Hindlimb muscle (tissue), 1 donor: ENCODE data around the gene PXDC1. TPM values are rescaled to one million over a fixed set of nuclear protein-coding genes. Genes with fewer than 3 reads are reported as not detected.
"Not testable (repeated sequence)": the region's sequence is repeated elsewhere in the genome, so short reads cannot be mapped to it uniquely, and the experiment has no call there.

ENCODE experiments used
- DNase-seq: peaks from one replicate; pipeline ENCODE4 v3.0.0-alpha.2; 2013
- polyA plus RNA-seq: library from polyadenylated mRNA; unstranded; fragments of 120-200 nt; gene quantifications from one replicate; pipeline ENCODE4 v1.2.1, GENCODE V29; 2013; ENCODE audit not compliant: insufficient read length

PXDC1 gene
- polyA plus RNA-seq, 1 donor: 19.6 TPM

DNA sequence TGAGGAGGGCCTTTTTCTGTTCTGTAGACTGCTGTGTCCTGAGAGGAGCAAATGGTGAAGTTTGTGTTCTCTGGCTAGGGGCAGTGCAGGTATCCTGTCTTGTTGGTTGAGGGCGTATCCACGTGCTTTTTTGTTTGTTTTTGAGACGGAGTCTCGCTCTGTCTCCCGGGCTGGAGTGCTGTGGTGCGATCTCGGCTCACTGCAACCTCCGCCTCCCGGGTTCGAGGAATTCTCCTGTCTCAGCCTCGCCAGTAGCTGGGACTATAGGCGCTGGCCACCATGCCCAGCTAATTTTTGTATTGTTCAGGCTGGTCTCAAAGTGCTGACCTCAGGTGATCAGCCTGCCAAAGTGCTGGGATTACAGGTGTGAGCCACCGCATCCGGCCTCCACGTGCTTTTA is 10.8 kb upstream of the PXDC1 start:
- no peak for DNase-seq

DNA sequence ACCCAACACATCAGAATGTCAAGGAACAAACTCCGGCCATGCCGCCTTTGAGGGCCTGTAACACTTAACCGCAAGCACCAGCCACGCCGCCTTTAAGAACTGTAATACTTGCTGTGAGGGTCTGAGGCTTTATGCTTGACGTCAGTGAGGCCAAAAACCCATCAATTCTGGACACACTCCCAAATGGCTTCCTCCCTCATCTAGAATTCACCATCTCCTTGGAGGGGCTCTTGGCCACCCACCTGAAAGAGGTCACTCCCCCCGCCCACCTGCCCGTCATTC is 10.4 kb upstream of the PXDC1 start:
- no peak for DNase-seq

DNA sequence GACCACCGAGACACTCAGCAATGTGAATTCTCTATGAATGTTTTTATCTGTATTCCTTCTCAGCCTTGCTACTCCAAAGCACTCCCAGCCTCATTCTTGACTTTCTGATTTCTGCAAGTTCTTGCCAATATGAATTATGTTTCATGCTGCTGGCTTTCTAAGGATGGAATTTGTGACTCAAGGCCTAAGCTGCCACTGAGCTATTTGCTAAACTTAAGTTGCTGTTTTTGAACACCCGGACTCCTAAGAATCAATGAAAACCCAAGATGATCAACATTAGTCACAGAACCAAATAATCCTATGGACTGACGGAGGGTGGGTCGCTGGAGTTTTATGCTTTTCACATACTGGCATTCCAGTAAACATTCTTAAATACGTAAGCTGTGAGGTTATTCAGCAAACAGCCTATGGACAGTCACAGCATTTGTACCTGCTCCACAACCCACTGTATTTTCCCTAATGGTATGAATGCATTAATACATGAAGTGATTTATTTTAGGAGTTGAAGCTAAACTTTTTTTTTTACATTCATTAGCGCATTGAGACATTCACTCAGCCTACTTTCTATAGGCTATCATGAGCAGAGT is 8.2 kb upstream of the PXDC1 start:
- DNase-seq: peak; percentile 53

DNA sequence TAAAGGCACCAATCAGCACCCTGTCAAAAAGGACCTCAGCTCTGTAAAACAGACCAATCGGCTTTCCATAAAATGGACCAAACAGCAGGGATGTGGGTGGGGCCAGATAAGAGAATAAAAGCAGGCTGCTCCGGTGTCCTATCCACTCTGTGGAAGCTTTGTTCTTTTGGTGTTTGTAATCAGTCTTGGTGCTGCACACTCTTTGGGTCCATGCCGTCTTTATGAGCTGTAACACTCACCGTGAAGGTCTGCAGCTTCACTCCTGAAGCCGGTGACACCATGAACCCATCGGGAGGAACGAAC is 7.3 kb upstream of the PXDC1 start:
- no peak for DNase-seq

DNA sequence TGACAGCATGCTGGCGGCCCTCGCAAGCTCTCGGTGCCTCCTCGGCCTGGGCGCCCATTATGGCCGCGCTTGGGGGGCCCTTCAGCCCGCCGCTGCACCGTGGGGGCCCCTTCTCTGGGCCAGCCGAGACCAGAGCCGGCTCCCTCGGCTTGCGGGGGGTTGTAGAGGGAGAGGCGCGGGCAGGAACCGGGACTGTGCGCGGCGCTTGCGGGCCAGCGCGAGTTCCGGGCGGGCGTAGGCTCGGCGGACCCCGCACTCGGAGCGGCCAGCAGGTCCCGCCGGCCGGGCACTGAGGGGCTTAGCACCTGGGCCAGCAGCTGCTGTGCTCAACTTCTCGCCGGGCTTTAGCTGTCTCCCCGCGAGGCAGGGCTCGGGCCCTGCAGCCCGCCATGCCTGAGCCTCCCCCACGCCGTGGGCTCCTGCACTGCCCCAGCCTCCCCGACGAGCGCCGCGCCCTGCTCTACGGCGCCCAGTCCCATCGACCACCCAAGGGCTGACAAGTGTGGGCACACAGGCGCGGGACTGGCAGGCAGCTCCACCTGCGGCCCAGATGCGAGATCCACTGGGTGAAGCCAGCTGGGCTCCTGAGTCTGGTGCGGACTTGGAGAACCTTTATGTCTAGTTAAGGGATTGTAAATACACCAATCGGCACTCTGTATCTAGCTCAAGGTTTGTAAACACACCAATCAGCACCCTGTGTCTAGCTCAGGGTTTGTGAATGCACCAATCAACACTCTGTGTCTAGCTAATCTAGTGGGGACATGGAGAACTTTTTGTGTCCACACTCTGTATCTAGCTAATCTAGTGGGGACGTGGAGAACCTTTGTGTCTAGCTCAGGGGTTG is 6.7 kb upstream of the PXDC1 start:
- DNase-seq: not testable (repeated sequence)

DNA sequence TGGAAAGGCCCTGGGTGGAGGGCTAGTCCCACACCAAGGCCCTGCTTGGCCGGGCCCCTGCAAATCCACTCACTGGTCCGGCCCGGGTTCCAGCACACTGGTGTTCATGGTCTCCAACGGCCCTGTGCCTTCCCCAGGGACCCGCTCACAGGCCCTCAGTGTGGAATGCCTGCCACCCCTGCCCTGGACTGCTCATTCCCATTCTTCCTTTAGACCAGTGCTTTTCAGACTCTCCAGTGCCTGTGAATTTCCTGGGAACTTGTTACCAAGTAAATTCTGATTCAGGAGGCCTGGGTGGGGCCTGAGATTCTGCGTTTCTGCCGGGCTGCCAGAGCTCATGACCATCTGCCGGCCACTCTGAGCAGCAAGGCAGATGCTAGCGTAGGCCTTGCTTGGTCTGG is 5.7 kb upstream of the PXDC1 start:
- DNase-seq: no peak

DNA sequence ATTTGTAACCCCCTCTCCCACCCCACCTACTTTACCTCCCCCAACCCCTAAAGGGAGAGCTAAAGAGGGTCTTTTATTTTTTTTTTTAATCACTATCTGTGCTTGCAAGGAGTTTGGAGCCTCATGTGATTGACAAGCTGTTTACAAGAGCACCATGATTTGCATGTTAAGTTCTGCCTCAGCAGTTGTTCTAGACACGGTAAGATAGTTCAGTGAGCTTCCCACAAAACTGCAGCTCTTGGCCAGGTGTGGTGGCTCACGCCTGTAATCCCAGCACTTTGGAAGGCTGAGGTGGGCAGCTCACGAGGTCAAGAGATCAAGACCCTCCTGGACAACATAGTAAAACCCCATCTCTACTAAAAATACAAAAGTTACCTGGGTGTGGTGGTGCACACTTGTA is 5.0 kb upstream of the PXDC1 start:
- DNase-seq: no peak

DNA sequence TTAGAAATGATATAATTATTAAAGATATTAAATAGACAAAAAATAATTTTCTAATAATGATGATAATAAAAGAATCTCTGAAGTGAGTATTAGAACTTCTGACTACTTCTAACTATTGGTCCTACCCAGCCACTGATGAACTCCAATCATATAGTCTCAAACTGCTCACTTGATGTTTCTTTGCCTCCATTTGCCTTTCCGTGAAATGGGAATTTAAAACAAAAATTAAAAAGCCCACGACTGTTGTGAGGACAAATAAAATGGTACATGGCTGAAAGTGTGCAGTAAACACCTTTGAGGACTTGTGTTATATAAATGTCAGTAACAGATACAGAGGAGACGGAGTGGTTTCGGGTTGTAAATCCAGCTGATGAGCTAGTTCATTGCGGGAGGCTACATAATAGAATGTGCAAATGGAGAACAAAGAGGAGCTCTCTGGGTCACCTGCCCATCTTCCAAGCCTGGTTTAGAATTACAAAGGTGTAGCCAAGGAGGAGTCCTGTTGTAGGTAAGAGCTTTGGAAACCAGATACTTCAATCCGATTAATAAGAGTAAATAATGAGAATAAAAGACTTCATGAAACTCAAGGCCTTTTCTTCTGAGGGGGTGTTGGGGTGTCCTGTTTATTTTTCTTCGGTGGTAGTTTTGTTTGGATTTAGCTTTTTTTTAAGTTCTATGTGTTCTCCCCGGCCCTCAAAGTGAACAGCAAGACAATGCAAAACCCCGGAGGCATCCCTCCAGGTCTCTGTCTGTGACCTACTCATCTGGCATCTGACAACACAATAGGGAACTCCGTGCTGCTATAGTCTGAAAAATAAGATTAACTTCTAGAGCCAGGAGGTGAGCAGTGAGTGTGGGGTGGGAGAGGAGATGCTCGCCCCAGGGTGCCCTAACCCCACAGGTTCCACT is 4.4 kb upstream of the PXDC1 start:
- DNase-seq: no peak

DNA sequence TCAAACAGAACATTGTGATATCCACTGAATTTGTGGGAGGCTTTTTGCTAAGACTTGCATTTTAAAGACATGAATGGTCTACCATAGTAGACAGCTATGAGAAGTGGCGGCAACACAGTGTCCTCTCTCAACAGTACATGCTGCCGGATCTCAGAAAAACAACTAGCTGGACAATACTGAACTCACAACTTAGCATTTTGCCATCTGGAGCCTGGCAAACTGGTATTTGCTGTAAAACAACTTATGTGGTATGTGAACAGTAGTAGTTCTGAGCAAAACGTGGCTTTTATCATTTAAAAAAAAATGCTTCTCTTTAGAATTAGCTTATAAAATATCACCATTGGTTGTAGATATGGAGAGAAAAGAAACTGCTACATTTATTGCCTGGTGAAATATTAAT is 3.3 kb upstream of the PXDC1 start:
- no peak for DNase-seq

DNA sequence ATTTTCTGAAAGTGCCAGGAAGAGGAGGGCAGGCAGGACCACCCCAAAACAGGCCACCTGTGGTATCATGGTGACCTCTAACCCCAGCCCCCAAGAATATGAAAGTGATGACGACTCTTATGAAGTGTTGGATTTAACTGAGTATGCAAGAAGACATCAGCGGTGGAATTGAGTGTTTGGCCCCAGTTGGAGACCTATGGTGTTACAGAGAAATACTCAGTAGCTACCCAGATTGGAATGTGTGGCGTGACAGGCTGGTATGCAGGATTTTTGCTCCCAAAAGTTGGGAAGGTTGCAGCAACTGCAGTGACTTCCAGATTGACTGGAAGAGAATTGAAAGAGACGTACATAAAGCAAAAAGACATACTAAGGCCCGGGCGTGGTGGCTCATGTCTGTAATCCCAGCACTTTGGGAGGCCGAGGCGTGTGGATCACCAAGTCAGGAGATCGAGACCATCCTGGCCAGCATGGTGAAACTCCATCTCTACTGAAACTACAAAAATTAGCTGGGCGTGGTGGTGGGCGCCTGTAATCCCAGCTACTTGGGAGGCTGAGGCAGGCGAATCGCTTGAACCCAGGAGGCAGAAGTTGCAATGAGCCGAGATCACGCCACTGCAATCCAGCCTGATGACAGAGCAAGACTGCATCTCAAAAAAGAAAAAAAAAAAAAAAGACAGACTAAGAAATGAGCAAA is 2.7 kb upstream of the PXDC1 start:
- not testable (repeated sequence) for DNase-seq

DNA sequence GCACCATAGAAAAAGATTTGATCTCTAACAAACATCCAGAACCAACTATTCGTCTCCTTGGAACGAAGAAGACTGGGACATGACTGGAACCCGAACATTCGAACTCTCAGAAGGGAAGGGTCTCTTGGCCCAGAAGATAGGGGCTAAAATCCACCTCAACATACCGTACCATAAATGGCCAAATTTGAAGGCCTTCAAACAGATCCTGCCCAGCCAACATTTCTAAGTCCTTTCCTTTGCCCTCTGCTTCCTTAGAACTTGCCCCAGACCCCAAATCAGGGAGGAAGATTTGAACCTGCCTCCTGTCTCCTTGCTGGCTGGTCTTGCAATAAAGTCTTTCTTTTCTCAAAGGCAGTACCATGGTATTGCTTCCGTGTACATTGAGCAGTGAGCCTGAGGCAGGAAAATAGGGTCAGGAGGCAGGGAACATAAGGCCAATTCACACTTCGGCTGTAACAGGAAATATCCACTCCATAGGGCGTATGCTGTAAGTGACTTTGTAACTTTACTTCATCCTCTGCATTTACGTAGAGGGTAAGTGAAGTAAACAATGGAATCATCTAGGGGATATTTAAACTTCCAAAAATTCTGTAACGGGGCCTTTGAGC is 1.8 kb upstream of the PXDC1 start:
- DNase-seq: no peak

DNA sequence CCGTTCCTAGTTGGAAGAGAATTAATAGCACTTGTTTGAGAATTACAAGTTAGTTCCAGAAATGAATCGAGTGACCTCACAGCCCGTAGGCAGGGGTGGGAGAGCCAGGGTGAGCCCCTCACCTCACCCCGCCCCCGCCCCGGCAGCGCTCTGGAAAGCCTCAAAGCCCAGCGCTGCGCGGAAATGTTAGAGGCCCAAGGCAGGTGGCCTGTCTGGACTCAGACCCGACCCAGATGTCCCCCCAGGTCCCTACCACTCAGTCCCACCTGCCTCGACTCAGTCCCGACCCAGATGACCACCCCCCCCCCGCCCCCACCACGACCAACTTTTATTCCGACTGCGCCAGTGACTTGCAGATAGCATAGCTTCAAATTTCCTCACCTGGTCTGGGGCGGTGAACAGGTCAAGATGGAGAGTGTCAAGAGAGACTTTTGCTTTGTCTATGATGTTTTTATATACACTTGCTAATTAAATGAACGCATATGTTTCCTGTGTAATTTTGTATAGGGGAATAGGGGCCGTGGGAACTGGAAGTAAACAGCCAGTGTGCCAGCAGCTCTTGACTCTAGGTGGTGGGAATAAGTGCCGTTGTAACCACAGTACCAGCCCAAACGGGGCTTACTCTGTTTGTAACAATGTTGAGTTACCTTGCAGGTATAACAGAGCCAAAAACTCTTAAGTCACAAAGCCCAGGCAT is 1.2 kb upstream of the PXDC1 start:
- no peak for DNase-seq

DNA sequence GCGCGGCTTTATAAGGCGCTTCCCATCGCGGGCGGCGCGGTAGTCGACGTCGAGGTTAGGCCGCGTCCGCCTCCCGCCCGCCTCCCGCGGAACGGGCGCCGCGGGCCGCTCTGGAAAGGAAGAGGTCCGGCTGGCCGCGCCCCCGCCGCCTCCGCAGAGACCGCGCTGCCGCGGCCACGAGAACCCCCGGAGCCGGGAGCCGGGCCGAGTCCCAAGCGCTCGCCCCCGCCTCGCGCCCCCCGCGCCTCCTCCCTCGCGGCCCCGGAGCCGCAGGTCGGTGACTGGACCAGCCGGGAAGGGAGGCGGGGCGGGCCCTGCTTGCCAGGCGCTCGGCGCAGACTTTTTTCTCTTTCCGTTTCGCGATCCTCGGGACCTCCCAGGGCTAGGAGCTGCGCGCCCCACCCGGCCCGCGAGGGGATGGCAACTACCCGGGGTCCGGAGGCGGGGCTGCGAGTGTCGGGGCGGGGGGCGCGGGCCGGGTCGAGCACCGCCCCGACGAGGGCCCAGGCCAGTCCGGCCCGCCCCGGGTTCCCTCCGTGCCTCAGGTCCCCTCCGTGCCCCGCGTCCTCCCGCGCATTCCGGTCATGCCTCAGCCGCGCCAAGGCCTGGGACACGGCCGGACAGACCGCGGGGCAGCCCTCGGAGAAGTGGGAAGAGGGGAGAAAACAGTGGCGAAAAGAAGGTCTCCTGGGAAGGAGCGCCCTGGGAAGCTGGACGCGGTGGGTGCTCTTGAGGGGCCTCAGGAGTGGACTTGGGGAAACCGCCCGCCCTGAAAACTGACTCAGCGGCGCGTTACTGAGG is 417 bp upstream of the PXDC1 start:
- peak; percentile 88 for DNase-seq

DNA sequence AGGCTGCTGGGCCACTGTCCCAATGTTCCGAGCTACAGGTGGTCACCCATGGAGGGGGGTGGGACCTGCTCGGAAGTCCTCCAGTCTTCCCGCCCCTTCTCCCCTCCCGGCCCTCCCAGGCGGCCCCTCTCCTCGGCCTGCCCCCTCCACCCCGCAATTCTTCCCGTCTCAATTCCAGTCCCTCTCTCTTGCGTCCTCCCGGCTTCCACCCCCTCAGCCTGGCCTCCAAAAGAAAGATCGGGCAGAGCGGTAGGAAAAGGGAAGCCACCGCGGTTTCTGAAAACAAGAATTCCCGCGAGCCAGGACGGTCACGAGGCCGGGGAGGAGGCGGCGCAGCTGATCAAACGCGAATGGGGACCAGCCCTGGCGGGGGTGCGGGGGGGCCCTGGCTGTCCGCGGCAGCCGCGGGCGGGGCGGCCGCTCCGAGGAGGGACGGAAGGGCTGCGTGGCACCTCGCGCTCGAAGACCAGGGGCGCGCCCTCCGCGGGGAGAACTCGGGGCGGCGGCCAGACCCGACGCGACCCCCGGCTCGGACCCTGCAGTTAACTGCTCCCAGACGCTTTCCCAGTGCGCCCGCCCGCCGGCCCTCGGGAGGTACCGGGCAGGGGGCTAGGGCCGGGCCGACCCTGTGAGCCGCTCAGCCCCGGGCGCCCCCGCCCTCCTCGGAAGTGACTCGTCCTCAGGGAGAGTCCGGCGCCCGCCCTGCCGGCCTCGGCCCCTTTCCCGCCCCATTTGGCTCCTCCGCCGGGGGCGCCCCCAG is 1.0 kb downstream of the PXDC1 start:
- DNase-seq: peak; percentile 83

DNA sequence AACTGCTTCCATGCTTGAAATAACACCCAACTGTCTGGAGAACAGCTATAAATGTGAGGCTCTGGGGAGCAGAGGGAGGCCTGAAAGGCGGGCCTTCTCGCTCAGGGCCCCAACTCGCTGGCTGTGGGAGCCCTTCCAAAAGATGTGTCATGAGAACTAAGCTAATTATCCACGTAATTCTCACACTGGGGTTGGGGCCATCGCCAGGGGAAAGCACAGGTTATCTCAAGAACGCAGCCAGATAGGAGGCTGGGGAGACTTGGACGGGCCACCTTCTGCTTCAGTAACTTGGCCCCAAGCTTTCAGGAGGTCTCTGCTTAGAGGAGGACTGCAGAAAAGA is 1.6 kb downstream of the PXDC1 start:
- peak; percentile 64 for DNase-seq

DNA sequence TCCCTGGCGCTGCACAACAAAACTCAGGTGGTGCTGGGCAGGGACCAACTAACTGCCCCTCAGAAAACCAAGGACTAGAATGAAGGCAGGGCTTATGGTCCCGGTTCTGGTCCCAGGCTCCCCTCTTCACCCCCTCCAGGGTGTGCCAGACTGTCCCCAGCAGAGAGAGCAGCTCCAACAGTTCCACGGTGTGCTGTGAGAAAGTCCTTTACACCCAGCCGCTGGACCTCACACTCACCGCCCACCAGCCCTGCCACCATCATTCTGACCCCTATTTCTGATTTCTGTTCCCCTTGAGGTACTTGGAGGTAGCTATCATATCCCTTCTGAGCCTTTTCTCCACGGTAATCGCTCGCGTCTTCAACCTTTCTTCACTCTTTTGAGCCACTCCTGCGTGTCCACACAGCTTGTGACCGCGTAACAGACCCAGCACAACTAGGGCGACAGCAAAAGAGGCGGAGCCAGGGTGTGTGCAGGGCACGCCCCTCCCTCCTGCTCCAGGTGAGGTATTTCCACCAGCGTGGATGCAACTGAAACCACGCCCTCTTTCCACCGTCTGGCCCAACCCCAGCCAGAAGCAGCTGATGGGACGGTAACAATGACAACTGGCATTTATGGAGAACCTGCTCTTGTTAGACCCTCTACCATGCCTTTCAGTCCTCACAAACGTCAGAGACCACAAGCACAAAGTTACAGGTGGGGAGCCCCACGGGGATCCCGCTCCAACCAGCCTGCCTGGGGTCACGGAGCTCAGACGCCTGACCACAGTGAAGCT is 2.3 kb downstream of the PXDC1 start:
- no peak for DNase-seq

DNA sequence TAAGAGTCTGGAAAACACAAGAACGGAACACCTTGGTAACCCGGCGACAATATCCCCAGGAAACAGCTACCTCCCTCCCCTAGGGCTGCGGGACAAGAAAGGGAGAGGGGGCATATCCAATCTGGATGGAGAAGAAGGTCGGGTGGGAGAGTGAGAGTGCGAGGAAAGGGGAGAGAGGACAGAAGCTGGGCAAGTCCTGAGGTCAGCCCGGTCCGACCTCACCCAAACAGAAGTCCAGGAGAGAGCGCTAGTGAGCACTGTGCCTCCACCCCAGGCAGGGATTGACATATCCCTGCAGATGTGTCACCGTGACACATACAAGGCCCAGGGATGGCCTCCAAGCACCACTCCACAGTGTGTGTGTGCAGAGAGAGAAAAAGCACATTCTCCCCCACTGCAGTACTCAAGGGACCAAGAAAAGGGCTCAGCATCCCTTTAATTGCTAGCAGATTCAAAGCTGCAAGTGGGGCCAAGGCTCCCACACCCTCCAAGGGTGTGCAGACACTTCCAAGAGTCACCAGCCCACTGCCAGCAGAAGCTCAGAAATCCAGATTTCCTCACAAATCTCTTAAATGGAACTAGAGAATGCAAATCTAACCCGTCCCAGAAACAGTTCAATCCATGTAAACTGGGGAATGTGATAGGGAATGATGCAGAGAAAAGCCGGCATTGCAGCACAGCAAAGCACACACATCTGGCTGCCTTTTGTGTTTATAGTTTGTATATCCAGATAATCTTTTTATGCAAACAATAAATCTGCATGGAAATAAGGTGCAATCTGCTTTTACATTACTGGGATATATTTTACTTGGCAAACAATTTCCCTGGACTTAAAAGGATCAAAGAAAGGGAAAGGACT is 3.1 kb downstream of the PXDC1 start:
- DNase-seq: peak; percentile 74

DNA sequence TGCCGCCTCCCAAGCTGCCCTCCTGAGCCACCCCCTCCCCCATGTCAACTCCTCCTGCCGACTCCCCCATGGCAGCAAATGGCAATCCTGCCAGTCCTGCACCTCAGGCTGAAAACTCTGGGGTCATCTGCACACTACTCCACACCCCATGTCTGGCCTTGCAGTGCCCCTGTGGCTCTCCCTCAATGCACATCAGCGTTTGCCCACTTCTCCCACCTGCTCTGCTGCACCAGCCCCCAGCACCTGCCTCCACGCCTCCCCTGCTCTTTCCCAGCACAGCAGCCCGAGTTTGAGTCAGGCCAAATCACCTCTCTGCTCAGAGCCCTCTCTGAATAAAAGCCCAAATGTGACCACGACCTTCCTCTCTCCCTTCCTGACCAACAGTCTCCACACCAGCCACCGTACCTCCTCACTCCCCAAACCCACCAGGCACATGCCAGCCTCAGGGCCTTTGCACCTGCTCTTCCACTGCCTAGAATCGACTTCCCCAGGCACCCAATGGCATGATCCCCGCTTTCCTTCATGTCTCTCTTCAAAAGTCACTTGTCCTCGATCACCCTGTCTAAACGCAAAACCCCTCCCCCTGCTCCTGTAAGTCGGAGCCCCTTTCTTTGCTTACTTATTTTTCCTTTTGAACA is 4.3 kb downstream of the PXDC1 start:
- no peak for DNase-seq
